ENCODE measurements around the gene TGM5.

The TGM5 gene

GRCh38 chr15:43302205-43302817 lies 35.6 kb upstream of the TGM5 start, which contains the start of gene TGM7:
Gene TGM7 (minus strand): TSS chr15:43302255.
- no peaks in the 10 kb centered on the region for H3K9me3 ChIP-seq (ENCODE audit: control insufficient read depth, insufficient read depth, low read length)
- H3K4me1 ChIP-seq (ENCODE audit: control insufficient read depth, low read length): no peaks in the 10 kb centered on the region
- H3K36me3 ChIP-seq (ENCODE audit: control insufficient read depth, low read length): no peaks in the 10 kb centered on the region
- H3K4me2 ChIP-seq (ENCODE audit: low read length): no peak within 1 kb of the TSS
- H3K9me2 ChIP-seq (replicated peaks; ENCODE audit: control insufficient read depth, low read length): no peaks in the 10 kb centered on the region
- H3K79me2 ChIP-seq (ENCODE audit: control insufficient read depth, low read length): no peaks in the 10 kb centered on the region
- TF ChIP-seq CTCF (IDR thresholded peaks at IDR 0.05; ENCODE audit: low read depth, low read length, poor library complexity, severe bottlenecking): no peak
- no peak for TF ChIP-seq EZH2phosphoT487 (IDR thresholded peaks at IDR 0.05; ENCODE audit: borderline replicate concordance, low read length)
- H3K4me3 ChIP-seq (ENCODE audit: low read length): no peak within 1 kb of the TSS
- H3K27ac ChIP-seq (ENCODE audit: low read depth, low read length): no peak within 1 kb of the TSS
- H3K27me3 ChIP-seq (ENCODE audit: control insufficient read depth, low read length): peaks cover 21% of the 10 kb centered on the region
- H3F3A ChIP-seq (ENCODE audit: control insufficient read depth, insufficient read depth): no peaks in the 10 kb centered on the region
- no peaks in the 10 kb centered on the region for H4K20me1 ChIP-seq (ENCODE audit: control insufficient read depth, insufficient read depth, low read depth, low read length)

- Histone ChIP-seq H3K9me3 (ENCODE audit: control insufficient read depth, insufficient read depth, low read length) (no peaks in the 10 kb centered on the region), H3F3A (ENCODE audit: control insufficient read depth, insufficient read depth) (no peaks in the 10 kb centered on the region), H3K4me1 (ENCODE audit: control insufficient read depth, low read length) (no peaks in the 10 kb centered on the region), H3K27ac (ENCODE audit: low read depth, low read length) (no peak overlapping the region), H3K4me3 (ENCODE audit: low read length) (no peak overlapping the region), H4K20me1 (ENCODE audit: control insufficient read depth, insufficient read depth, low read depth, low read length) (no peaks in the 10 kb centered on the region), H3K79me2 (ENCODE audit: control insufficient read depth, low read length) (no peaks in the 10 kb centered on the region), H3K36me3 (ENCODE audit: control insufficient read depth, low read length) (no peaks in the 10 kb centered on the region), H3K9me2 (replicated peaks; ENCODE audit: control insufficient read depth, low read length) (no peaks in the 10 kb centered on the region), H3K27me3 (ENCODE audit: control insufficient read depth, low read length) (peaks cover 12% of the 10 kb centered on the region), H3K4me2 (ENCODE audit: low read length) (no peak overlapping the region)
- no peak for TF ChIP-seq CTCF (IDR thresholded peaks at IDR 0.05; ENCODE audit: low read depth, low read length, poor library complexity, severe bottlenecking)
- TF ChIP-seq EZH2phosphoT487 (IDR thresholded peaks at IDR 0.05; ENCODE audit: borderline replicate concordance, low read length): no peak
Measured at GRCh38 chr15:43299884-43300283, 33.2 kb upstream of the TGM5 start.

GRCh38 chr15:43299411-43299810 lies 32.7 kb upstream of the TGM5 start:
- Histone ChIP-seq H3K79me2 (ENCODE audit: control insufficient read depth, low read length) (no peaks in the 10 kb centered on the region), H3K4me3 (ENCODE audit: low read length) (no peak overlapping the region), H3K27ac (ENCODE audit: low read depth, low read length) (no peak overlapping the region), H3K27me3 (ENCODE audit: control insufficient read depth, low read length) (peaks cover 17% of the 10 kb centered on the region), H3K9me3 (ENCODE audit: control insufficient read depth, insufficient read depth, low read length) (no peaks in the 10 kb centered on the region), H3F3A (ENCODE audit: control insufficient read depth, insufficient read depth) (no peaks in the 10 kb centered on the region), H4K20me1 (ENCODE audit: control insufficient read depth, insufficient read depth, low read depth, low read length) (no peaks in the 10 kb centered on the region), H3K9me2 (replicated peaks; ENCODE audit: control insufficient read depth, low read length) (no peaks in the 10 kb centered on the region), H3K4me2 (ENCODE audit: low read length) (no peak overlapping the region), H3K36me3 (ENCODE audit: control insufficient read depth, low read length) (no peaks in the 10 kb centered on the region), H3K4me1 (ENCODE audit: control insufficient read depth, low read length) (no peaks in the 10 kb centered on the region)
- TF ChIP-seq EZH2phosphoT487 (IDR thresholded peaks at IDR 0.05; ENCODE audit: borderline replicate concordance, low read length) (no peak), CTCF (IDR thresholded peaks at IDR 0.05; ENCODE audit: low read depth, low read length, poor library complexity, severe bottlenecking) (no peak)

Data from DOHH2 (cell line).